WTC11 (cell line): ENCODE measurements around the gene PRELID2.

ENCODE experiments used
- ESRRA ChIP-seq: sonication (generic); formaldehyde crosslinking; IDR thresholded peaks from 2 replicates; pipeline ENCODE4 v1.8.1; 2022; ENCODE audit warnings: mild to moderate bottlenecking, missing genetic modification reagents, borderline replicate concordance
- JUN ChIP-seq: sonication (generic); formaldehyde crosslinking; IDR thresholded peaks from 2 replicates; pipeline ENCODE4 v1.8.0; 2023; ENCODE audit warnings: mild to moderate bottlenecking, missing genetic modification reagents
- MYBL2 ChIP-seq: sonication (generic); formaldehyde crosslinking; IDR thresholded peaks from 2 replicates; pipeline ENCODE4 v1.8.1; 2023; ENCODE audit warnings: mild to moderate bottlenecking, moderate library complexity, missing genetic modification reagents
- NR3C1 ChIP-seq: sonication (generic); formaldehyde crosslinking; conservative IDR thresholded peaks from 2 replicates; pipeline ENCODE4 v1.8.1; 2023; ENCODE audit warnings: low read depth, mild to moderate bottlenecking, missing genetic modification reagents
- ZNF121 ChIP-seq: sonication (generic); formaldehyde crosslinking; IDR thresholded peaks from 2 replicates; pipeline ENCODE4 v1.8.0; 2023; ENCODE audit warnings: missing genetic modification reagents
- ZNF138 ChIP-seq: sonication (generic); formaldehyde crosslinking; conservative IDR thresholded peaks from 2 replicates; pipeline ENCODE4 v1.8.1; 2022; ENCODE audit warnings: mild to moderate bottlenecking, moderate library complexity, missing genetic modification reagents
- TF ChIP-seq, protein P1 (sequence below): fragments of 200-600 bp; IDR thresholded peaks from 2 replicates; pipeline ENCODE4 v1.8.0; 2022; ENCODE audit warnings: antibody characterized with exemption
- TF ChIP-seq, protein P2 (sequence below): sonication (generic); formaldehyde crosslinking; conservative IDR thresholded peaks from 2 replicates; pipeline ENCODE4 v1.8.1; 2022; ENCODE audit warnings: mild to moderate bottlenecking, missing genetic modification reagents

DNA sequence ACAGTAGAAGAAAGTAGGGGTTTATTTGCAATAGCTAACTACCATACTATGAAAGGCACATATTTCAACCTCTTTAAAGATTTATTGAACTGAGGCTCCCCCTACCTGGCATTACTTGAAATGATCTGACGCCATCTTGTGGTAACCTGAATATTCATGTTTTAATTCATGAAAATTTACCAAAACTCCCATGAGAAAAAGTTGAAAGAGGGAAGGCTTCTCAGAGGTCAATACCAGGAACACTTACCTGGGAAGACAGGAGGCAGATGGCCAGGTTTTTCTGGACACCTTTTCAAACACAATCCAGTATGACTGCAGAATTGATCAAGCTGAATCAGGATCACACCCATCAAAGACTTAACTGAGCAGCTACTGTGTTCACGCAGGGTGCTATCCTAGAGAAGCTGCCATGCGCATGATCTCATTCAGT is 9.4 kb downstream of the PRELID2 start:
- TF ChIP-seq MYBL2 (CRISPR knock-in tag) = no peak
- TF ChIP-seq, protein P1, sequence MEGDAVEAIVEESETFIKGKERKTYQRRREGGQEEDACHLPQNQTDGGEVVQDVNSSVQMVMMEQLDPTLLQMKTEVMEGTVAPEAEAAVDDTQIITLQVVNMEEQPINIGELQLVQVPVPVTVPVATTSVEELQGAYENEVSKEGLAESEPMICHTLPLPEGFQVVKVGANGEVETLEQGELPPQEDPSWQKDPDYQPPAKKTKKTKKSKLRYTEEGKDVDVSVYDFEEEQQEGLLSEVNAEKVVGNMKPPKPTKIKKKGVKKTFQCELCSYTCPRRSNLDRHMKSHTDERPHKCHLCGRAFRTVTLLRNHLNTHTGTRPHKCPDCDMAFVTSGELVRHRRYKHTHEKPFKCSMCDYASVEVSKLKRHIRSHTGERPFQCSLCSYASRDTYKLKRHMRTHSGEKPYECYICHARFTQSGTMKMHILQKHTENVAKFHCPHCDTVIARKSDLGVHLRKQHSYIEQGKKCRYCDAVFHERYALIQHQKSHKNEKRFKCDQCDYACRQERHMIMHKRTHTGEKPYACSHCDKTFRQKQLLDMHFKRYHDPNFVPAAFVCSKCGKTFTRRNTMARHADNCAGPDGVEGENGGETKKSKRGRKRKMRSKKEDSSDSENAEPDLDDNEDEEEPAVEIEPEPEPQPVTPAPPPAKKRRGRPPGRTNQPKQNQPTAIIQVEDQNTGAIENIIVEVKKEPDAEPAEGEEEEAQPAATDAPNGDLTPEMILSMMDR = no peak
- TF ChIP-seq ZNF121 = no peak
- no peak for TF ChIP-seq ZNF138 (CRISPR knock-in tag)
- TF ChIP-seq NR3C1 (CRISPR knock-in tag) = no peak
- TF ChIP-seq, protein P2, sequence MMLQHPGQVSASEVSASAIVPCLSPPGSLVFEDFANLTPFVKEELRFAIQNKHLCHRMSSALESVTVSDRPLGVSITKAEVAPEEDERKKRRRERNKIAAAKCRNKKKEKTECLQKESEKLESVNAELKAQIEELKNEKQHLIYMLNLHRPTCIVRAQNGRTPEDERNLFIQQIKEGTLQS = no peak
- TF ChIP-seq JUN (CRISPR knock-in tag) = no peak
- no peak for TF ChIP-seq ESRRA (CRISPR knock-in tag)
